Tibial artery (tissue), 4 donors: Measurements from ENCODE around the gene ZC3H13.

Source experiments
- DNase-seq, 2 donors: peaks; one replicate each; pipeline ENCODE4 v3.0.0-alpha.2; 2019
- H3K27ac ChIP-seq, 2 donors: fragments of 200-600 bp; sonication (generic) in 1 of 2; 1 replicate in 1 of 2; 2 replicates in 1 of 2; pipeline ENCODE4 v1.5.1; 2018 to 2019; ENCODE audit warnings: mild to moderate bottlenecking in 1 of 2
- H3K27me3 ChIP-seq, 2 donors: fragments of 200-600 bp; sonication (generic) in 1 of 2; one replicate each; pipeline versions ENCODE4 v1.5.1 to v1.6.0; 2016 to 2019
- H3K36me3 ChIP-seq, 3 donors: fragments of 200-600 bp; sonication (generic) in 2 of 3; one replicate each; pipeline ENCODE4 v1.5.1; 2016 to 2019; ENCODE audit warnings: mild to moderate bottlenecking in 2 of 3
- H3K4me1 ChIP-seq, 4 donors: fragments of 200-600 bp; sonication (generic) in 2 of 4; 1 replicate in 3 of 4; 2 replicates in 1 of 4; pipeline ENCODE4 v1.5.1; 2016 to 2019
- H3K4me3 ChIP-seq, 2 donors: fragments of 200-600 bp; sonication (generic) in 1 of 2; 1 replicate in 1 of 2; 2 replicates in 1 of 2; pipeline ENCODE4 v1.5.1; 2018 to 2019; ENCODE audit warnings: mild to moderate bottlenecking in 2 of 2
- H3K9me3 ChIP-seq, 3 donors: fragments of 200-600 bp; sonication (generic) in 1 of 3; one replicate each; pipeline ENCODE4 v1.5.1; 2016 to 2019
- CTCF ChIP-seq, 2 experiments: fragments of 200-600 bp in 1 of 2; fragments of 450-650 bp in 1 of 2; IDR thresholded peaks; one replicate each; pipeline ENCODE4 v1.5.1; 2017 to 2019; ENCODE audit warnings: antibody characterized with exemption in 2 of 2, mild to moderate bottlenecking in 1 of 2, moderate library complexity in 1 of 2
- intact Hi-C: fragments of 100-400 bp; cut with DNase I; formaldehyde crosslinking; loops from one replicate; pipeline ENCODE4 v1.15.0; 2023; ENCODE audit warnings: low total_unique reads

ZC3H13 gene

GRCh38 chr13:46087481-46087880, 34.9 kb upstream of the ZC3H13 start:
- H3K36me3 ChIP-seq: no peaks in the 10 kb centered on the region
- TF ChIP-seq CTCF (IDR thresholded peaks at IDR 0.05): no peak
- H3K9me3 ChIP-seq: peaks cover 0 to under 1% (median 0%) of the 10 kb centered on the region in 3 donors
- DNase-seq: no peak
- H3K4me3 ChIP-seq: no peak overlapping the region
- H3K4me1 ChIP-seq: no peaks in the 10 kb centered on the region
- intact Hi-C loops: no loop called here
- no peak overlapping the region for H3K27ac ChIP-seq
- no peaks in the 10 kb centered on the region for H3K27me3 ChIP-seq

GRCh38 chr13:46086985-46087384, 34.4 kb upstream of the ZC3H13 start:
- H3K4me3 ChIP-seq: no peak overlapping the region
- no peaks in the 10 kb centered on the region for H3K36me3 ChIP-seq

DNA sequence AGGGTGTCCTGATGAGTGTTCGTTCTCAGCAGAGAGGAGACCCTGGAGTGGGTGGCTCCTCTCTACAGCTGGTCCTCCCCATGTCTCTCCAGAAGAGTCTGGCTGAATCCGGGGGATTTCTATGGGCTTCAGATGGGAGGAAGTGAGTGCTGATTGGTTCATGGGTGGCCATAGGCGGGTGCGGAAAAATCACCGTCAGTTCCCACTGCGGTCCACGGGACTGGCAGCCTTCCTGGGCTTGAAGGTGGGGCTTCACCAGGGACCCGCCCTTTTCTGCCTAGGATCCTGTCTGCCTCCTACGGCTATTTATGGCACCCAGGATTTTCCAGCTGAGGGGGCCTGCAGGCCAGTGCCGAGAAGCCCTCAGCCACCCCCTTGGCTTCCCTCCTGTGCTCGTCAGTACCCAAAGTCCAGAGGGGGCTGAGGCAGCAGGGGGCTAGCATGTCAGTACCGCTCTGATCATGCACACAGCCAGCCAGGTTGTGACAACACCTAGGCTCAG, 33.9 kb upstream of the ZC3H13 start:
- Histone ChIP-seq H3K27me3 (no peaks in the 10 kb centered on the region), H3K27ac (no peak overlapping the region), H3K36me3 (no peaks in the 10 kb centered on the region), H3K4me1 (no peaks in the 10 kb centered on the region), H3K9me3 (no peaks in the 10 kb centered on the region), H3K4me3 (no peak overlapping the region)
- DNase-seq: no peak
- intact Hi-C loops: no loop called here
- TF ChIP-seq CTCF (IDR thresholded peaks at IDR 0.05): no peak

More at GRCh38 chr13:46086985-46087384, 34.4 kb upstream of the ZC3H13 start:
- no peaks in the 10 kb centered on the region for H3K9me3 ChIP-seq
- intact Hi-C loops: no loop called here
- no peak for TF ChIP-seq CTCF (IDR thresholded peaks at IDR 0.05)
- DNase-seq: no peak
- no peaks in the 10 kb centered on the region for H3K4me1 ChIP-seq
- H3K27me3 ChIP-seq: no peaks in the 10 kb centered on the region
- H3K27ac ChIP-seq: no peak overlapping the region

- no peaks in the 10 kb centered on the region for H3K9me3 ChIP-seq
- TF ChIP-seq CTCF (IDR thresholded peaks at IDR 0.05): no peak
- H3K27me3 ChIP-seq: no peaks in the 10 kb centered on the region
- no peak overlapping the region for H3K4me3 ChIP-seq
- H3K36me3 ChIP-seq: no peaks in the 10 kb centered on the region
- H3K4me1 ChIP-seq: no peaks in the 10 kb centered on the region
- no peak overlapping the region for H3K27ac ChIP-seq
- intact Hi-C loops: no loop called here
- no peak for DNase-seq
Observed at GRCh38 chr13:46085737-46086136, 33.2 kb upstream of the ZC3H13 start.

GRCh38 chr13:46082324-46082723, 29.8 kb upstream of the ZC3H13 start:
- Histone ChIP-seq H3K27me3 (no peaks in the 10 kb centered on the region), H3K9me3 (no peaks in the 10 kb centered on the region), H3K4me3 (no peak overlapping the region), H3K4me1 (no peaks in the 10 kb centered on the region), H3K27ac (no peak overlapping the region), H3K36me3 (no peaks in the 10 kb centered on the region)
- intact Hi-C loops: no loop called here
- no peak for DNase-seq
- TF ChIP-seq CTCF (IDR thresholded peaks at IDR 0.05): no peak

GRCh38 chr13:46079770-46080169, 27.2 kb upstream of the ZC3H13 start:
- Histone ChIP-seq H3K27ac (no peak overlapping the region), H3K9me3 (no peaks in the 10 kb centered on the region), H3K36me3 (no peaks in the 10 kb centered on the region), H3K27me3 (no peaks in the 10 kb centered on the region), H3K4me1 (no peaks in the 10 kb centered on the region), H3K4me3 (no peak overlapping the region)
- TF ChIP-seq CTCF (IDR thresholded peaks at IDR 0.05): no peak
- intact Hi-C loops: no loop called here
- DNase-seq: no peak
